GM23338 (cell line): Measurements from ENCODE around the gene MAS1L. TPM values are rescaled to one million over a fixed set of nuclear protein-coding genes. Genes with fewer than 3 reads are reported as not detected.

Experiments
- ATAC-seq: fragments of 200-7000 bp; cut with Tn5 transposase; 3 replicates; pipeline ENCODE4 v1.9.1; 2020
- DNase-seq: peaks from one replicate; pipeline ENCODE4 v3.0.0-alpha.2; 2015; ENCODE audit warnings: low spot score
- H2AFZ ChIP-seq: fragments of 200-600 bp; sonication (generic); 2 replicates; pipeline ENCODE4 v1.8.0; 2016; ENCODE audit warnings: antibody characterized with exemption, mild to moderate bottlenecking, moderate library complexity
- H3F3A ChIP-seq: fragments of 200-600 bp; sonication (generic); replicated peaks from 2 replicates; pipeline ENCODE4 v1.8.0; 2017; ENCODE audit warnings: antibody characterized with exemption, mixed run types, low read depth
- H3K27ac ChIP-seq: fragments of 200-600 bp; sonication (generic); 2 replicates; pipeline ENCODE4 v1.6.1; 2016; ENCODE audit warnings: low read depth
- H3K27me3 ChIP-seq: fragments of 200-600 bp; sonication (generic); 2 replicates; pipeline ENCODE4 v1.8.0; 2016; ENCODE audit warnings: mild to moderate bottlenecking, mixed run types, moderate library complexity; ENCODE audit not compliant: insufficient read depth
- H3K36me3 ChIP-seq: fragments of 200-600 bp; sonication (generic); 2 replicates; pipeline ENCODE4 v1.8.0; 2016; ENCODE audit warnings: mild to moderate bottlenecking; ENCODE audit not compliant: insufficient read depth
- H3K4me1 ChIP-seq: fragments of 200-600 bp; sonication (generic); 2 replicates; pipeline ENCODE4 v1.8.0; 2016; ENCODE audit warnings: mild to moderate bottlenecking, moderate library complexity; ENCODE audit not compliant: insufficient read depth
- H3K4me2 ChIP-seq: fragments of 200-600 bp; sonication (generic); 2 replicates; pipeline ENCODE4 v1.7.1; 2017; ENCODE audit warnings: mixed run types
- H3K4me3 ChIP-seq: fragments of 200-600 bp; sonication (generic); 2 replicates; pipeline ENCODE4 v1.6.1; 2016; ENCODE audit warnings: mixed run types
- H3K79me2 ChIP-seq: fragments of 200-600 bp; sonication (generic); replicated peaks from 2 replicates; pipeline ENCODE4 v1.8.0; 2017; ENCODE audit warnings: mild to moderate bottlenecking; ENCODE audit not compliant: insufficient read depth
- H3K9me2 ChIP-seq: fragments of 200-600 bp; sonication (generic); 2 replicates; pipeline ENCODE4 v1.8.0; 2017; ENCODE audit not compliant: insufficient read depth
- H4K20me1 ChIP-seq: fragments of 200-600 bp; sonication (generic); replicated peaks from 2 replicates; pipeline ENCODE4 v1.8.0; 2017; ENCODE audit warnings: mild to moderate bottlenecking; ENCODE audit not compliant: insufficient read depth
- H3K27ac Mint-ChIP-seq: 2 replicates; pipeline ENCODE4 v1.8.0; 2020; ENCODE audit warnings: inconsistent platforms, mild to moderate bottlenecking, moderate library complexity, mixed read lengths
- H3K27me3 Mint-ChIP-seq: 3 replicates; pipeline ENCODE4 v1.8.0; 2022; ENCODE audit warnings: low read depth, mild to moderate bottlenecking, moderate library complexity, mixed read lengths, inconsistent platforms; ENCODE audit not compliant: insufficient read depth, poor library complexity
- H3K36me3 Mint-ChIP-seq: 3 replicates; pipeline ENCODE4 v1.8.0; 2021; ENCODE audit warnings: low read depth, mild to moderate bottlenecking, inconsistent platforms, moderate library complexity, mixed read lengths
- H3K4me1 Mint-ChIP-seq: 3 replicates; pipeline ENCODE4 v1.8.0; 2020; ENCODE audit warnings: mild to moderate bottlenecking, inconsistent platforms, mixed read lengths
- H3K4me3 Mint-ChIP-seq: 3 replicates; pipeline ENCODE4 v1.8.0; 2021; ENCODE audit warnings: moderate library complexity, mild to moderate bottlenecking, inconsistent platforms, mixed read lengths
- H3K9me3 Mint-ChIP-seq: 3 replicates; pipeline ENCODE4 v1.8.0; 2020; ENCODE audit warnings: moderate library complexity, mild to moderate bottlenecking, inconsistent platforms, mixed read lengths
- CREB1 ChIP-seq: fragments of 250-450 bp; sonication (Bioruptor Pico); IDR thresholded peaks from 2 replicates; pipeline ENCODE4 v1.5.0; 2020; ENCODE audit warnings: low read depth, mild to moderate bottlenecking, moderate library complexity
- CTCF ChIP-seq, 2 experiments: fragments of 200-600 bp in 1 of 2; sonication (generic) in 1 of 2; conservative IDR thresholded peaks; 2 replicates each; pipeline versions ENCODE4 v1.5.1 to v1.6.1; 2016 to 2017; ENCODE audit warnings: antibody characterized with exemption in 2 of 2, low read depth in 2 of 2, mild to moderate bottlenecking in 2 of 2, moderate library complexity in 1 of 2
- ETS1 ChIP-seq: IDR thresholded peaks from 2 replicates; pipeline ENCODE4 v1.6.1; 2016; ENCODE audit warnings: antibody characterized with exemption
- EZH2 ChIP-seq: fragments of 200-600 bp; sonication (generic); IDR thresholded peaks from one replicate; pipeline ENCODE4 v1.8.0; 2017; ENCODE audit warnings: antibody characterized with exemption, mild to moderate bottlenecking, low read depth; ENCODE audit not compliant: unreplicated experiment
- EZH2phosphoT487 ChIP-seq: fragments of 200-600 bp; sonication (generic); IDR thresholded peaks from one replicate; pipeline ENCODE4 v1.8.1; 2018; ENCODE audit warnings: antibody characterized with exemption; ENCODE audit not compliant: unreplicated experiment
- JUNB ChIP-seq: IDR thresholded peaks from one replicate; pipeline ENCODE4 v1.6.1; 2016; ENCODE audit warnings: antibody characterized with exemption; ENCODE audit not compliant: unreplicated experiment
- NANOG ChIP-seq: IDR thresholded peaks from 2 replicates; pipeline ENCODE4 v1.6.1; 2016; ENCODE audit warnings: antibody characterized with exemption, borderline replicate concordance
- POLR2AphosphoS5 ChIP-seq: IDR thresholded peaks from 2 replicates; pipeline ENCODE4 v1.6.1; 2016; ENCODE audit warnings: antibody characterized with exemption, low read depth
- REST ChIP-seq: IDR thresholded peaks from one replicate; pipeline ENCODE4 v1.6.1; 2018; ENCODE audit warnings: antibody characterized with exemption; ENCODE audit not compliant: unreplicated experiment
- STAT1 ChIP-seq: IDR thresholded peaks from one replicate; pipeline ENCODE4 v1.6.1; 2016; ENCODE audit warnings: antibody characterized with exemption; ENCODE audit not compliant: unreplicated experiment
- ZNF114 ChIP-seq: fragments of 250-450 bp; sonication (Bioruptor Pico); IDR thresholded peaks from 2 replicates; pipeline ENCODE4 v1.5.0; 2020; ENCODE audit warnings: mild to moderate bottlenecking, moderate library complexity
- ZNF331 ChIP-seq: fragments of 250-450 bp; sonication (Bioruptor Pico); IDR thresholded peaks from 2 replicates; pipeline ENCODE4 v1.5.0; 2020; ENCODE audit warnings: low read depth, mild to moderate bottlenecking, moderate library complexity
- ZNF462 ChIP-seq: fragments of 250-450 bp; sonication (Bioruptor Pico); IDR thresholded peaks from 2 replicates; pipeline ENCODE4 v1.5.0; 2020; ENCODE audit warnings: mild to moderate bottlenecking, moderate library complexity
- polyA plus RNA-seq: library from polyadenylated mRNA; unstranded; fragments of >200 nt; fragmentation: Nextera tagmentation; extraction: Ambion mirVana; gene quantifications from 2 replicates; pipeline ENCODE4 v1.2.1, GENCODE V29; 2016
- total RNA-seq: library from RNA; depleted of rRNA; stranded (reverse); fragments of >200 nt; shearing (Covaris generic); gene quantifications from 2 replicates; pipeline ENCODE4 v1.2.3, GENCODE V29; 2014

Gene MAS1L
- total and polyA plus RNA-seq, 2 experiments from 2014 or later = not detected

- Histone ChIP-seq H3K4me2 (no peak overlapping the region), H3K27ac (no peak overlapping the region), H3K4me1 (0 out of 2 replicates have a peak, but pooled peaks cover 4% of the 10 kb centered on the region), H3K9me2 (0 out of 2 replicates have a peak, but pooled peaks cover 8% of the 10 kb centered on the region), H2AFZ (no peak overlapping the region), H4K20me1 (no peaks in the 10 kb centered on the region), H3K4me3 (no peak overlapping the region), H3F3A (no peaks in the 10 kb centered on the region), H3K79me2 (no peaks in the 10 kb centered on the region), H3K36me3 (no peaks in the 10 kb centered on the region), H3K27me3 (no peaks in the 10 kb centered on the region)
- Mint-ChIP-seq H3K27me3 (peaks cover 10% of the 10 kb centered on the region), H3K9me3 (peaks cover 7% of the 10 kb centered on the region), H3K36me3 (peaks cover 6% of the 10 kb centered on the region; the same call in 2 of the 3 replicates), H3K27ac (no peak overlapping the region), H3K4me1 (peaks cover 18% of the 10 kb centered on the region), H3K4me3 (no peak overlapping the region)
- ATAC-seq (no peak), DNase-seq (no peak)
- TF ChIP-seq NANOG = no peak
- TF ChIP-seq EZH2 = no peak
- no peak for TF ChIP-seq POLR2AphosphoS5
- no peak for TF ChIP-seq REST
- TF ChIP-seq ETS1 = no peak
- TF ChIP-seq EZH2phosphoT487 = no peak
- TF ChIP-seq CTCF (conservative IDR thresholded peaks at IDR 0.05; ENCODE audit: low read depth in 2 of 2) = no peak
- TF ChIP-seq ZNF462 (CRISPR knock-in tag) = no peak
- TF ChIP-seq ZNF114 = no peak
- TF ChIP-seq JUNB = no peak
- TF ChIP-seq ZNF331 = no peak
- no peak for TF ChIP-seq CREB1 (CRISPR knock-in tag)
- TF ChIP-seq STAT1 = no peak
These were observed 41.3 kb upstream of the MAS1L start for GRCh38 chr6:29528988-29529560.
